ENCODE measurements around the gene DYNC2I2.

DNA sequence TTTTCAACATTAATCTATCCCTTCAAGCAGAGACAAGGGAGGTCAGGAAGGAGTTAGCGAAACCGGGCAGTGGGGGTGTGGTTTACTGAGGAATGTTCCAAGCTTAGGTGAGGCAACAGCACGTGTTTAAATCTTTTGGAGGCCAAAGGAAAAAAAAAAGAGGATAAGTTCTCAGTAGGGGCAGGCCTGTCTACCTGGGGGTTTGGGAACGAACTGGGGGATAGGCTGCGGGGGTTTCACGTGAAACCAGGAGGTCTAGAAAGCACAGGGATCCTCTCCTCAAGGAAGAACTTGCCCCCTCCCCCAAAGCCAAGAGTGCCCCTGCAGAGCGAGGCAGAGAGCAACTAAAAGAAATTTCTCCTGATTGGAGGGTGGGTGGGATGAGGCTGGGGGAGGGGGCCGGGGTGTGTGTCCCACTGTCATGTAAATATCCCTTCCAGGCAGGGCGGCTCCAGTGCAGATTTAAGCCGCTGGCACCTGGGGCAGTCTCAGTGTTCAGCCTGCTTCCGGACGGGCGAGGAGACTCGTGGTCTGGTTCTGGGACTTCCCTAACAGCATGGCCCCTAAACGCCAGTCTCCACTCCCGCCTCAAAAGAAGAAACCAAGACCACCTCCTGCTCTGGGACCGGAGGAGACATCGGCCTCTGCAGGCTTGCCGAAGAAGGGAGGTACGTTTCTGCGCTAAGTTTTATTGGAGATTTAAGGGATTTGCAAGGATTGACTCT is 26.9 kb upstream of the DYNC2I2 start:
- TF ChIP-seq, protein P1, sequence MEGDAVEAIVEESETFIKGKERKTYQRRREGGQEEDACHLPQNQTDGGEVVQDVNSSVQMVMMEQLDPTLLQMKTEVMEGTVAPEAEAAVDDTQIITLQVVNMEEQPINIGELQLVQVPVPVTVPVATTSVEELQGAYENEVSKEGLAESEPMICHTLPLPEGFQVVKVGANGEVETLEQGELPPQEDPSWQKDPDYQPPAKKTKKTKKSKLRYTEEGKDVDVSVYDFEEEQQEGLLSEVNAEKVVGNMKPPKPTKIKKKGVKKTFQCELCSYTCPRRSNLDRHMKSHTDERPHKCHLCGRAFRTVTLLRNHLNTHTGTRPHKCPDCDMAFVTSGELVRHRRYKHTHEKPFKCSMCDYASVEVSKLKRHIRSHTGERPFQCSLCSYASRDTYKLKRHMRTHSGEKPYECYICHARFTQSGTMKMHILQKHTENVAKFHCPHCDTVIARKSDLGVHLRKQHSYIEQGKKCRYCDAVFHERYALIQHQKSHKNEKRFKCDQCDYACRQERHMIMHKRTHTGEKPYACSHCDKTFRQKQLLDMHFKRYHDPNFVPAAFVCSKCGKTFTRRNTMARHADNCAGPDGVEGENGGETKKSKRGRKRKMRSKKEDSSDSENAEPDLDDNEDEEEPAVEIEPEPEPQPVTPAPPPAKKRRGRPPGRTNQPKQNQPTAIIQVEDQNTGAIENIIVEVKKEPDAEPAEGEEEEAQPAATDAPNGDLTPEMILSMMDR (IDR thresholded peaks at IDR 0.05) = no peak
- no peak for TF ChIP-seq ZFX (IDR thresholded peaks at IDR 0.05; ENCODE audit: borderline replicate concordance)
